SW480 (cell line): ENCODE measurements around the gene AKR7A2.
A peak's percentile ranks its signal among the peaks of the same experiment; 100 is the strongest.

Experiments used
- DNase-seq: peaks from one replicate; pipeline ENCODE4 v3.0.0-alpha.2; 2016; ENCODE audit warnings: low spot score

AKR7A2 gene

GRCh38 chr1:19325958-19326747 lies 14.2 kb upstream of the AKR7A2 start:
- DNase-seq: no peak

GRCh38 chr1:19325368-19325957 lies 13.5 kb upstream of the AKR7A2 start:
- no peak for DNase-seq

GRCh38 chr1:19324665-19324990 lies 12.7 kb upstream of the AKR7A2 start:
- no peak for DNase-seq

GRCh38 chr1:19323987-19324664 lies 12.2 kb upstream of the AKR7A2 start:
- no peak for DNase-seq

GRCh38 chr1:19322481-19322880 lies 10.5 kb upstream of the AKR7A2 start:
- no peak for DNase-seq

- DNase-seq: no peak
Measured at GRCh38 chr1:19321071-19321470, 9.1 kb upstream of the AKR7A2 start.

- no peak for DNase-seq
Measured at GRCh38 chr1:19319196-19319595, 7.3 kb upstream of the AKR7A2 start.

GRCh38 chr1:19317126-19317910 lies 5.4 kb upstream of the AKR7A2 start:
- no peak for DNase-seq

- DNase-seq: peak; percentile 32
Measured at GRCh38 chr1:19315378-19316198, 3.6 kb upstream of the AKR7A2 start.

- no peak for DNase-seq
Measured at GRCh38 chr1:19313961-19314882, 2.3 kb upstream of the AKR7A2 start.

GRCh38 chr1:19313636-19313959 lies 1.7 kb upstream of the AKR7A2 start:
- DNase-seq: no peak

GRCh38 chr1:19312782-19313635 lies 1.1 kb upstream of the AKR7A2 start:
- DNase-seq: no peak

GRCh38 chr1:19311503-19311930 lies 427 bp downstream of the AKR7A2 start:
- DNase-seq: peak; percentile 61

- no peak for DNase-seq
Measured at GRCh38 chr1:19310720-19311502, 1.0 kb downstream of the AKR7A2 start.

- no peak for DNase-seq
Measured at GRCh38 chr1:19310061-19310460, 1.9 kb downstream of the AKR7A2 start.

GRCh38 chr1:19309123-19309813 lies 2.7 kb downstream of the AKR7A2 start:
- DNase-seq: no peak

- no peak for DNase-seq
Measured at GRCh38 chr1:19308509-19308907, 3.4 kb downstream of the AKR7A2 start.

GRCh38 chr1:19307794-19308508 lies 4.0 kb downstream of the AKR7A2 start:
- no peak for DNase-seq
